HCEC 1CT (cell line): ENCODE measurements around the gene OXA1L.
"Not testable (repeated sequence)": the region's sequence is repeated elsewhere in the genome, so short reads cannot be mapped to it uniquely, and the experiment has no call there.

Experiments used
- DNase-seq: peaks from one replicate; pipeline ENCODE4 v3.0.0-alpha.2; 2017

The OXA1L gene

DNA sequence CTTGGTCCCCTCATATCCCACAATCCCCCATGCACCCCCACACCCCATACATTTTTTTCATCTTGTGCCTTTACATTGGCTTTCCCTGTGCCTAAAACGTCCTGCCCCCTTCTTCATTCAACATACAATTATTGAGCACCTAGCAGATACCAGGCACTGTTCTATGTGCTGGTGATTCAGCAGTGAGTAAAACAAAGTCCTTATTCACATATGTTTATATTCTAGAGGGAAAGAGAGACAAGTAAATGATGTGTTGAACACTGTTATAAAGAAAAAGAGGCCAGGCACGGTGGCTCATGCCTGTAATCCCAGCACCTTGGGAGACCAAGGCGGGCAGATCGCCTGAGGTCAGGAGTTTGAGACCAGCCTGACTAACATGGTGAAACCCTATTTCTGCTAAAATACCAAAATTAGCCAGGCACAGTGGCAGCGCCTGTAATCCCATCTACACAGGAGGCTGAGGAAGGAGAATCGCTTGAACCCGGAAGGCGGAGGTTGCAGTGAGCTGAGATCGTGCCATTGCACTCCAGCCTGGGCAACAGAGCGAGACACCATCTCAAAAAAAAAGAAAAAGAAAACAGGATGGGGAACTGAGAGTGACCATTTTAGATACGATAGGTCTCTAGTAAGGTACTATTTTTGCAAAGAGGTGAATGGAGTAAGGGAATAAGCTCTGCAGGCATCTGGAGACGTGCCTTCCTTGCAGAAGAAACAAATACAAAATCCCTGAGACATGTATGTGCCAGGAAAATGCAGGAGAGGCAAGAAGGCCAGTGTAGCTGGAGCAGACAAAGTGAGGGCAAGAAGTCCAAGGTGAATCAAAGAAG is 36.6 kb downstream of the OXA1L start:
- no peak for DNase-seq

DNA sequence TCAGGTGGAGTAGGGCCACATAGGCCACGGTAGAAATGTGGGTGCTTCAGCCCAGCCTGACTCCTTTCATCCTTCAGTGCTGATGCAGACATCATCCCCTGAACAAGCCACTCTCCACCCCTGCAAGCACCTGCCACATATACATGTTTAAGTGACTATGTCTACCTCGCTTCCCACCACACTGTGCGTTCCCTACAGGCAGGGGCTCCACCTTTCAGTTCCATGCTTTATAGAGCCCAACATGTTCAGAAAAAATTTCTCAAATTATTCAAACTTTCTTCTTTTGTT is 37.1 kb downstream of the OXA1L start:
- DNase-seq, result no peak

DNA sequence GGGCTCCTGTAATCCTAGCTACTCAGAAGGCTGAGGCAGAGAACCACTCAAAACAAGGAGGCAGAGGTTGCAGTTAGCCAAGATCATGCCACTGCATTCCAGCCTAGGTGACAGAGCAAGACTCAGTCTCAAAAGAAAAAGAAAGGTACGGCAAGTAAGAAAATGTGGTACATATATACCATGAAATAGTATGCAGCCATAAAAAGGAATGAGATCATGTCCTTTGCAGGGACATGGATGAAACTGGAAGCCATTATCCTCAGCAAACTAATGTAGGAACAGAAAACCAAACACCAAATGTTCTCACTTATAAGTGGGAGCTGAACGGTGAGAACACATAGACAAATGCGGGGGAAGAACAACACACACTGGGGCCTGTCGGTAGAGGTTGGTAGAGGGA is 38.7 kb downstream of the OXA1L start:
- not testable (repeated sequence) for DNase-seq

DNA sequence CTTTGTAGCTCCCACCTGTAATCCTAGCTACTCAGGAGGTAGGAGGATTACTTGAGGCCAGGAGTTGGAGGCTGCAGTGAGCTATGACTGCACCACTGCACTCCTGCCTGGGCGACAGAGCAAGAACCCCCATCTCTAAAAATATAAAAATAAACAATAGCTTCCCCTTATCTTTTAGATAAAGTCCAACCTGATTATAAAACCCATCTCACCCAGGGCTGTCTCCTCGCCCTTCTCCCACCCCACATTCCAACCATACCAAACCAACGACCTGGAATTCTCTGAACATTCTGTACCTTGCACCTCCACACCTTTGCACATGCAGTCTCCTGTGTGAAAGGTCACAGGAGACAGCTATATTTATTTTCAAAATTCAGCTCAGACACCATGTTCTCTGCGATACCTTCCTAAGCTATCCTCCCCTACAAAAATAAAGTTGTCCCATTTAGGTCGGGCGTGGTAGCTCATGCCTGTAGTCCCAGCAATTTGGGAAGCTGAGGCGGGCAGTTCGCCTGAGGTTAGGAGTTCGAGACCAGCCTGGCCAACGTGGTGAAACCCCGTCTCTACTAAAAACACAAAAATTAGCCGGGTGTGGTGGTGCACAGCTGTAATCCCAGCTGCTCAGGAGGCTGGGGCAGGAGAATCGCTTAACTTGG is 41.1 kb downstream of the OXA1L start:
- no peak for DNase-seq

DNA sequence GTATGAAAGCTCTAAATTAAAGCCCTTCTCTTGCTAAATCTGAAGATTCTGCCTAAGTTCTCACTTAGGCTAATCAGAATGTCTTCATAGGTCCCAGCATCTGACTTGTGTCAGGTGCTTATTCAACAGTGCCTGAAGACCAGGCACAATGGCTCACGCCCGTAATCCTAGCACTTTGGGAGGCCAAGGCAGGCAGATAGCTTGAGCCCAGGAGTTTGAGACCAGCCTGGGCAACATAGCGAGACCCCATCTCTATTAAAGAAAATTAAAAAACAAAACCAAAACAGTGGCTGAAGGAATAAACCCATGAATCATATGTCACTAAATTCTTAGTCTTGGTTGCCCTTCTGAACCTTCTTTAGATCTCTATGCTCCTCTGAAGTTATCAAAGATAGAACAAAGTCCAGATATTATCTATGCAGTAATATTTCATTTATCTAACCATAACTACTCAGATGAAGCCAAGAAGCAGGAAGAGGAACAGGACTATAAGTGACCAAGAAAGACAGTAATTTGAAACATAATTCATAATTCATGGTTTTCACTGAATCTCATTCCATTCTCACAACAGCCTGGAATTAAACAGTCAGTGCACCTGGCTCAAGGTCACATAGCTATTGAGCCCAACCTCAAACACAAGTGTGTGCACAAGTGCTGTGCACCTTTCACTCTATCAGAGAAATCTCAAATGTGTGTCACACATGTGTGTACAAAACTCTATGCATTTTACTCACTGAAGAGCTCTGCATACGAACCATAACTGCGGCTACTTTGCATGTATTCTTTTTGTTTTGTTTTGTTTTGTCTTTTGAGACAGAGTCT is 42.1 kb downstream of the OXA1L start:
- DNase-seq, result no peak

DNA sequence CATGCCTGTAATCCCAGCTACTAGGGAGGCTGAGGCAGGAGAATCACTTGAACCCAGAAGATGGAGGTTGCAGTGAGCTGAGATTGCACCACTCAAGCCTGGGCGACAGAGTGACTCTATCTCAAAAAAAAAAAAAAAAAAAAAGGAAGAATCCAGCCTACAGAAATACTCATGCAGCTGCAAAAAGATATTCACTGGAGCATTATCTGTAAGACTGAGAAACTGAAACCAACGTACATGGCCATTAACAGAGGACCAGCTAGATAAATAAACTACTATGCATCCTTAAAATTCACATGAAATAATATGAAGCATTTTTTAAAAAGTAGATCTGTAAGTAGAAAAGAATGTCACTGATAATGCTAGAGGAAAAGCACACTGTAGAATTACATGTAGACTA is 45.2 kb downstream of the OXA1L start:
- DNase-seq, result no peak

DNA sequence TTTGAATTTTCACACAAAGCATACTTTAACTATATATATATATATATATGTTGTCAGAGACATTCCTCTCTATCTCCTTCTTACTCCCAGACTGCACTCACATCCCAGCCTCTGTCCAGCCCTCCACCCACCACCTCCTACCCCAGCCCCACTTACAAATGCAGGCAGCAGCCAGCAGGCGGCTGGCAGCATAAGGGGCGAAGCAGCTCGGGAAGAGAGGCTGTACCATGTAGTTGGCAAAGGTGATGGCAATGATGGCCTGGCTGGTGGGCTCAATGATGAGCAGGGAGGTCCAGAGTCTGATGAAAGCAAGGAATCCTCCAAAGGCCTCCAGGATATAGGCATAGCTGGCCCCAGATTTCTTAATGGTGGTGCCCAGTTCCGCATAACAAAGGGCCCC is 46.3 kb downstream of the OXA1L start:
- no peak for DNase-seq

DNA sequence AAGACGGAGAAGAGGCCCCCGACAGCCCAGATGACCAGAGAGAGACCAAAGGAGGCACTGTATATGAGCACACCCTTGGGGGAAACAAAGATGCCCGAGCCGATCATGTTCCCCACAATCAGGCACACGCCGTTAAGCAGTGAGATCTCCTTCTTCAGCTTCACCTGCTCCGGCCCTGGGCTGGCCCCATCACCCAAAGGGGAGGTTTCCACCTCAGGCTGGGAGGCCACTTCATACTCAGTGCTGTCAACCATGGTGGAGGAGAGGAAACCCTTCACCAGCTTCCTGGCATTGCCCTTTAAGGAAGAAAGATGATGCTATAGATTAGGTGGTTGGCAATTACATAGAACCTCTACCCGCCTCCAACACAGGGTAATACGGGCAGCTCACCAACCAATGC is 46.7 kb downstream of the OXA1L start:
- no peak for DNase-seq

DNA sequence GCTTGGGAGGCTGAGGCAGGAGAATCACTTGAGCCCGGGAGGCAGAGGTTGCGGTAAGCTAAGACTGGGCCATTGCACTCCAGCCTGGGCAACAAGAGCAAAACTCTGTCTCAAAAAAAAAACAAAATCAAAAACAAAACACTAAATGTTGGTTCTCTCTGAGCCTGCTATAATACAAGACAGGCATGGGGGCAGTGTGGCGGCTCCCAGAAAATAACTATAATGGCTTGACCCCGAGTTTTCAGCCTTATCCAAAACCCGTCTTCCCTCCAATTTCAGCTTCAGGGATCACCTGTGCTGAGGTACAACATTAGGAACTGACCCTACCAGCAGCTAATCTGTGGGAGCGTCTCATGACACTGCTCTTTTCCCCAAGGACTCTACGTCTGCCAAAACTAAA is 47.9 kb downstream of the OXA1L start:
- DNase-seq, result no peak

DNA sequence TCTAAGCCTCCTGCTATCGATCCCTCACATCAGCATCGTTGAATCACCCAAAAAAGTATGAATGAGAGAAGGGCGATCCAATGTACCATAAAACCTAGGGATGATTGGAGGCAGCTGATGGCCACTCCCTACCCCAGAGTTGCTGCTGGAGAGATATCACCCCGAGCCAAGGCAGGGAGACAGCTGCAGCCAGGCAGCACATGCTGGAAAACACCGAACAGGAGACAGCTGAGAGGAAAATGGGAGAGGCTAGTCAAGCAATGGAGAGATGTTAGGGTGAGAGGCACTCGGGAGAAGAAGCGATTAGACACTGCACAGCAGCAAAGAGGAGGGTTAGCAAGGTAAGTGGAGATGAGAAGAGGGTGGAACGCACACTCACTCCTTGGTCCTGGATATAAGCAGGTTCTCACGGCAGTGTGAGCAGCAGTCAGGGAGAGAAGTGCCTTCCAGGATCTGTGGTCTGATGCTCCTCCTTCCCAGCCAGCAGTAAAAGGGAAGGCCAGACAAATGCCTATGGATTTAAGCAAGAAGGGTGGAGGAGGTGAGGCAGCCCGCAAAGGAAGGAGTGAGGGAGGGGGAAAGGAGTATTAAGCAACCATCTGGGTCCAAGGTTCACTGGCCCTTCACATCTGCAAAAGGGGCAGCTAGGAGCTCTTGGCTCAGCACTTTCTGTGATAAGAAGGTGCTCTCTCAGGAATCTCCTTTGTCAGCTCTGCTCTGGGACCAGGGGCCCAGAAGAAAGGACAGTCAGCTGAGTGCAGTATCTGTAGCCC is 48.6 kb downstream of the OXA1L start, which contains the start of gene SLC7A7:
TSS of gene SLC7A7 (minus strand) at position 495 of the 773 bp plus-strand sequence. CDS start 2,037 bp downstream, outside the sequence.
- no peak for DNase-seq

DNA sequence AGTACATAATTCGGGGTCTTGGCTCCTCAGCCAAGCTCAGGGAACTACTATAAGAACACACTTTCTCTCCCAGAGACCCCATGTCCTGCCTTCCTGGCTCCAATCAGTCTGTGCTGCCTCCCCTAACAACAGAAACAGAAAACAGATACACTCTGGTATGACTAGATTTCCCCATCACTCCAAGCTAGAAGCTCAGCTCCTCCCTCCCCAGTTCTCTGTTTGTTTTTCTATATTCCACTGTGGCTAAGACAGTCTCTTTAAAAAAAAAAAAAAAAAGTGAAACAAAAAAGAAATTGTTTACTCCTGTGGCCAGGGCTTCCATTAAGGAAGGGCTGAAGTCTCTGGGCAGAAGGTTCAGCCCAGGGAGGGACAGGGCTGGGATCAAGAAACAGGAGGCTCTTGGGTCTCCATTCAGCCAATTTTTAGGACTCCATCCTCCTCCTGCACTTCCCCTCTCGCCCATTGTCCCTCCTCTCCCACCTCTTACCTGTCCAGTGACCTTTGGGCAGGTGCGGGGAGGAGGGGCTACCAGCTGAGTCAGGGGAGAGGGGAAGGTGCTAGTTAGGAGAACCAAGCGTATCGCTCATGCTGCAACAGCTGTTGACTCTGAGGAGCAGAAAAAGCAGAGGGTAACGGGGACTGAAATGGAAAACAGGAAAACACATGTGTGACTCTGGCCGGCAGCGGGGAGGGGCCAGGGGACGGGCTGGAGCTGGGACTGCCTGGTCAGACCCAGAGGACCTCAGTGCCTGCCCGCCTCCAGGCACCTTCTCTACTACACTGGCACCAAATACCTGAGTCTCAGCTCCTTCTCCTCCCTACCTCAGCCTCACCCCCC is 52.9 kb downstream of the OXA1L start:
- no peak for DNase-seq

DNA sequence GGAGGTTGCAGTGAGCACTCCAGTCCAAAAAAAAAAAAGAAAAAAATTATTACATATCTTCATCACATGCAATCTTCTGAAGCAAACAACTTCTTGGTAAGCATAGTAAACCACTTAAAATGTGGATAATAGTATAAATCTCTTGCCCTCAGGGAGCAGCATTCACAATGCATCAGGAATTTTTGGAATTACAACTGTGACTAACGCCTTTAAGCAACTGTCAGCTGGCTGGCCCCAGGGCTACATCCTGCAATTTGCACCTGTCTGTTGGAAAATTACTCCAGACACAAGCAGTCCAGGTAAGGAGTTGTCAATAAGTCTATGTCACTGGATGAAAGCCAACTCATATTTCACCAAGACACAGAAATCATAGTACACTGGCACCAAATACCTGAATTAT is 54.2 kb downstream of the OXA1L start:
- DNase-seq, result peak; percentile 44

DNA sequence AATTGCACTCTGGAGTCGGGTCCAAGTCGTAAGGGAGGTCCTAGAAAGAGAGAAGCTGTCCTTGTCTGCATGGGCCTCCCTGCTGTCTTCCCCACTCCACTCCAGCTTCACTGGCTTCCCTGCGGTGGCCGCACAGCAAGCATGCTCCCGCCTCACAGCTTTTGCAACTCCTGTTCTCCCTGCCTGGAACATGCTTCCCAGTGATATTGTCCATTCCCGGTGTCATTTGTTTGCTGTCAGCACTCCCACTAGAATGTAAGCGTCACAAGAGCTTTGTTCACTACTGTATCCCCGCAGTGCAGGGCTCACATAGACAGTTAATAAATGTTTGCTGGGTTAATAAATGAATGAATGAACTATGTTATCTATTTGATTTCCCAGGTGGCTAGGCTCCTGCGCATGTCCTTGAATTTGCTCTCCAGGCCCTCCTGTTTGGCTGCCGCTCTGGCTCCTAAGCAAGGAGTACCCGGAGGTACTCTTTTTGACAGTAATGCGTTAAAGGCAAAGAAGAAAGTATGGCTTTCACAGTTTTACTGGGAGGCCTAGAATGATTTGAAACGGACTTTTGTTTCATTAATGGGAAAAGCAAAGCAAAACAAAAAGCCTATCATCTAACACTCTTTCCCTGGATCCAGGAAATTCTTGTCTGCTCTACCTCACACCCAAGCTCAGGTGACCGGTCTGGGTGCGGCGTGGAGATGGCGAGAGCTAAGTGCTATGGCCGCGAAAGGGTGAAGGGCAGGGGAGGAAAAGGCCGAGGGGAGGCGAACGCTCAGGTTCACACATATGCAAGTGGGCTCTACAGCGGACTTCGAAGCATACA is 54.9 kb downstream of the OXA1L start:
- DNase-seq, result no peak

DNA sequence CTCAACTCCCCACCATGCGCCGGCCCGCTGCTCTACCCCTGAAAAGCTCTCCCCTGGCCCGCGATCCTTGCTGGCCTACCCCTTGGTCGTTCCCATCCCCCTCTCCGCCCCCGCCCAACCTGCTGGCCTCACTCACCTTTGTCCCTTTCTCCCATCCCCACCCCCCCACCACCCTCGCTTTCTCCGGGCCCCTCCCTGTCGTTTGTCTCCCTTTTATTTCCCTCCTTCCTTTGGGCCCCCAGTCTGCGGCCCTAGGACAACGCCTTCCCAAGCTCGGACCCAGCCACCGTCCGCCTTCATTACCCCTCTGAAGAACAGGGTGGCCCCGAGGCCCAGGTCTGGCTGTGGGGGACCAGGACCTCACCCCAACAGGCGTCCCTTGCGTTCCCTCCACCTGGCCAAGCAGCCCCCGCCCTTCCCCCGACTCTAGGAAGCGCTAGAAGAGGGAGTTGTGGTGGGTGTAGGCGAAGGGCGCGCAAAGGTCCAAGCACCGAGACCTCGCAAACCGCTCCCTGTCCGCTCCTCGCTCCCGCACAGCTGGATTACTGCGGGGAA is 55.6 kb downstream of the OXA1L start:
- no peak for DNase-seq
